ENCODE results near the gene IL1RAP. TPM values are rescaled to one million over a fixed set of nuclear protein-coding genes. Genes with fewer than 3 reads are reported as not detected.

The IL1RAP gene, protein sequence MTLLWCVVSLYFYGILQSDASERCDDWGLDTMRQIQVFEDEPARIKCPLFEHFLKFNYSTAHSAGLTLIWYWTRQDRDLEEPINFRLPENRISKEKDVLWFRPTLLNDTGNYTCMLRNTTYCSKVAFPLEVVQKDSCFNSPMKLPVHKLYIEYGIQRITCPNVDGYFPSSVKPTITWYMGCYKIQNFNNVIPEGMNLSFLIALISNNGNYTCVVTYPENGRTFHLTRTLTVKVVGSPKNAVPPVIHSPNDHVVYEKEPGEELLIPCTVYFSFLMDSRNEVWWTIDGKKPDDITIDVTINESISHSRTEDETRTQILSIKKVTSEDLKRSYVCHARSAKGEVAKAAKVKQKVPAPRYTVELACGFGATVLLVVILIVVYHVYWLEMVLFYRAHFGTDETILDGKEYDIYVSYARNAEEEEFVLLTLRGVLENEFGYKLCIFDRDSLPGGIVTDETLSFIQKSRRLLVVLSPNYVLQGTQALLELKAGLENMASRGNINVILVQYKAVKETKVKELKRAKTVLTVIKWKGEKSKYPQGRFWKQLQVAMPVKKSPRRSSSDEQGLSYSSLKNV
- 3.9 and 8.1 TPM in 2 replicates for total RNA-seq

DNA sequence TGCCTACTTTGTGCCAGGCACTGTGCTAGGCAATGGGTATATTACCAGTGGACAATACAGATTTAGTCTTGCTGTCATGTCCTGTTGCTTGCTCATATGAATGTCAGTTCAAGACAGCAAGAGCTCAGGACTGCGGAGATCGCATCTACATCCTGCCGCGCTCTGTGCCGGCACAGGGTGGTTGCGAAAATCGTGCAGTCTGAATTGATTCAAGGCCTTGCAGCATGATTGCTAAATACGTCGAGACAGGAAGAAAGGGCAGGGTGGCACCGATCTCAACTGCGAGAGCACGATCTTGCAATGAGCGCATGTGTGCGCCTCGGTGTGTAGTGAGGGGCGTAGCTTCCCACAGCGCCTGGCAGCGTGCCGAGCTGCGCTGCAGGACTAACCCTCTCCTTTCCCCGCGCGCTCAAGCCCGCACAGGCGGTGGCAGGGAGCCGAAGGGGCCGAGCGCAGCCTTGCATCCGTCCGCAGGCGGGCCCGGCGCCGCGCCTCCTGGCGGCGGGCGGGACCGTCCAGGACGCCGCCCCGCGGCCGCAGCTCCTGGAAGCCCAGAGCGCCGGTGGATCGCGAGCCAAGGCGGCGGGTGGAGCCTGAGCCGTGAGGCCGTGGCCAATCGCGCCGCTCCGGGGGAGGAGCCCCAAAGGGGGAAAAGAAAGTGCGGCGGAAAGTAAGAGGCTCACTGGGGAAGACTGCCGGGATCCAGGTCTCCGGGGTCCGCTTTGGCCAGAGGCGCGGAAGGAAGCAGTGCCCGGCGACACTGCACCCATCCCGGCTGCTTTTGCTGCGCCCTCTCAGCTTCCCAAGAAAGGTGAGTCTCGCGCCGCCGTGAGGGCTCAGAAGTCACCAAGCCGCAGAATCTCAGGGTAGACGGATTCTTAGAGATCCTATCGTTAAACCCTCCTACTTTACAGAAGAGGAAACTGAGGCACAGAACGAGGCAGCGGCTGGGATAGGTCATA, at the start of gene IL1RAP:
IL1RAP (plus strand) TSS at position 677 of the 962 bp plus-strand sequence. CDS start 50,205 bp downstream, outside the sequence.

Other genes with a start within 250 kb of the IL1RAP start
- gene CLDN1, start 191.6 kb upstream of the IL1RAP start, total RNA-seq = 0.16 and 4.7 TPM in 2 replicates
- gene CLDN16, start 125.9 kb upstream of the IL1RAP start, total RNA-seq = 0.06 TPM in 1 of 2 replicates, not detected in the other
- not detected in 2 replicates for gene TMEM207, start 64.2 kb upstream of the IL1RAP start, total RNA-seq

Data from bladder microvascular endothelial cell (primary cell).